UCSD-AML1 (cell line): ENCODE results near the gene CCDC188.

Source experiments
- DNase-seq: peaks from one replicate; lab custom pipeline; 2025; ENCODE audit not compliant: unreplicated experiment; lab: John Stamatoyannopoulos, UW

CCDC188 gene

GRCh38 chr22:20135806-20136602, 14.9 kb downstream of the CCDC188 start:
- no peak for DNase-seq

- DNase-seq: no peak
These were observed 15.6 kb downstream of the CCDC188 start for GRCh38 chr22:20135265-20135664.

GRCh38 chr22:20133930-20134549, 16.8 kb downstream of the CCDC188 start:
- DNase-seq: no peak

- DNase-seq: no peak
These were observed 18.1 kb downstream of the CCDC188 start for GRCh38 chr22:20132686-20133246.

GRCh38 chr22:20131859-20132685, 18.8 kb downstream of the CCDC188 start:
- DNase-seq: no peak

- peak; percentile 47 for DNase-seq
These were observed 19.3 kb downstream of the CCDC188 start, which contains the start of gene ZDHHC8 for GRCh38 chr22:20131597-20131858. Gene ZDHHC8 (plus strand): TSS chr22:20131804. CDS start chr22:20131948, 144 bp downstream.

GRCh38 chr22:20130731-20131596, 19.9 kb downstream of the CCDC188 start:
- DNase-seq: peak; percentile 85

GRCh38 chr22:20130319-20130718, 20.5 kb downstream of the CCDC188 start:
- no peak for DNase-seq

GRCh38 chr22:20129747-20130014, 21.2 kb downstream of the CCDC188 start:
- no peak for DNase-seq

- DNase-seq: peak; percentile 50
These were observed 21.7 kb downstream of the CCDC188 start for GRCh38 chr22:20128902-20129746.

GRCh38 chr22:20128619-20128901, 22.3 kb downstream of the CCDC188 start:
- DNase-seq: no peak

- no peak for DNase-seq
These were observed 22.8 kb downstream of the CCDC188 start for GRCh38 chr22:20127869-20128618.

GRCh38 chr22:20127318-20127868, 23.5 kb downstream of the CCDC188 start:
- no peak for DNase-seq

GRCh38 chr22:20126284-20127029, 24.4 kb downstream of the CCDC188 start:
- no peak for DNase-seq

GRCh38 chr22:20125201-20126174, 25.4 kb downstream of the CCDC188 start:
- DNase-seq: no peak

GRCh38 chr22:20124083-20124787, 26.6 kb downstream of the CCDC188 start:
- DNase-seq: no peak
